Activated CD4-positive, alpha-beta T cell treated with anti-CD3 and anti-CD28 coated beads, Interleukin-2, amount 50 U/mL, for 16 hours (primary cell): ENCODE data around the gene PCDHGA4.
"Not testable (repeated sequence)": the region's sequence is repeated elsewhere in the genome, so short reads cannot be mapped to it uniquely, and the experiment has no call there.

Experiments used
- DNase-seq: peaks from one replicate; pipeline ENCODE4 v3.0.0-alpha.2; 2020

The PCDHGA4 gene

DNA sequence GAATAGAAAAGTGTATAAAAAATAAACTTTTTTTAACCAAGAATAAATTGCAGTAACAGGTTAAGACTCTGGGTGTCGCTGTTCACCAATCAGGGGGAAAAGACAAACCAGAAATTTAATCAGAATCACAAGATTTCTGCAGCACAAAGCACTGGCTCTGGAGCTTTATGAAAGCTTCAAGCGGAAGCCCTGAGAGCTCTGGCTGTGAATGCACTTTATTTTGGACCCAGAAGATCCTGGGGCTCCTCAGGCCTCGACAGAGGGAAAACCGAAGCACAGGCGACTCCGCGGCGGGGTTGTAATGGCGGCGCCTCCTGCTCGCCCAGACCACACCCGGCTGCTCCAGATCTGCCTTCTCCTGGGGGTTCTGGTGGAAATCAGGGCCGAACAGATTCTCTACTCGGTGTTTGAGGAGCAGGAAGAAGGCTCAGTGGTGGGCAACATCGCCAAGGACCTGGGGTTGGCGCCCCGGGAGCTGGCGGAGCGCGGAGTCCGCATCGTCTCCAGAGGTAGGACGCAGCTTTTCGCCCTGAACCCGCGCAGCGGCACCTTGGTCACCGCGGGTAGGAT, at the start of gene PCDHGA4:
PCDHGA4 (plus strand) TSS at position 122 of the 570 bp plus-strand sequence; CDS start at position 209, 87 bp downstream.
- DNase-seq = no peak

DNA sequence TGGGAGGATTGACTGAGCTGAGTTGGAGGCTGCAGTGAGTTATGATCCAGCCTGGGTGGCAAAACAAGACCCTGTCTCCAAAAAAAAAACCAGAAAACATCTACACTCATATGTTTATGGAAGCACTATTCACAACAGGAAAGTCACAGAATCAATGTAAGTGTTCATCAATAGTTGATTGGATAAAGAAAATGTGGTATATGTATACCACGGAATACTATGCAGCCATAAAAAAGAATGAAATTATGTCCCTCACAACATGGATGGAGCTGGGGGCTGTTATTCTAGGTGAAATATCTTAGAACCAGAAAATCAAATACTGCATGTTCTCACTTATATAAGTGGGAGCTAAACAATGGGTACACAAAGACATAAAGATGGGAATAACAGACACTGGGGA, 48.2 kb upstream of the PCDHGA4 start:
- no peak for DNase-seq

DNA sequence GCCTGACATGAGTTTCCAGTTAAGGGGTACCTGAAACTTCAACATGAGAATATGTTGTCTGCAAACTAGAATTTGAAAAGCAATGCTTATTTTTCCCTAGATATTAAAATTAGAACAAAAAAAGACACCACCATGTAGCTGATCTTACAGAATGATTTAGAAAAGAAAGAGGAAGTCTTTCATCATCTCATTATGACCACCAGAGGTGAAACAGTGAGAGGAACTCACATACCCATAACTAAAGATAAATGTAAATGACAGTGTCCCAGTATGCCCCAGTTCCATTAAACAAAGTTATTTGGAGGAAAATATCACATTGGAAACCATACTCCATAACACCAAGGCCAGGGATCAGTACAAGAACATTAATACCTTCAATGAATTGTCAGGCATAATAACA, 41.1 kb upstream of the PCDHGA4 start:
- no peak for DNase-seq

DNA sequence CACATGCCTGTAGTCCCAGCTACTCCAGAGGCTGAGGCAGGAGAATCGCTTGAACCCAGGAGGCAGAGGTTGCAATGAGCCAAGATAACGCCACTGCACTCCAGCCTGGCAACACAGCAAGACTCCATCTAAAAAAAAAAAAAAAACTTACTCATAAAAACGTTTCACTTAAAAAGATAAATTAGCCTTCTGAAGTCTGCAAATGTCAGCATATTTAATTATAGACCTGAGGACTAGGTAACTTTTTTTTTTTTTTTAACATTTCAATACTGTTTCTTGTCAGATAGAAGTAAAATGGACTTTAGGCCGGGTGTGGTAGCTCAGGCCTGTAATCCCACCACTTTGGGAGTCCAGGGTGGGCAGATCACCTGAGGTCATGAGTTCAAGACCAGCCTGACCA, 37.9 kb upstream of the PCDHGA4 start:
- DNase-seq = not testable (repeated sequence)

DNA sequence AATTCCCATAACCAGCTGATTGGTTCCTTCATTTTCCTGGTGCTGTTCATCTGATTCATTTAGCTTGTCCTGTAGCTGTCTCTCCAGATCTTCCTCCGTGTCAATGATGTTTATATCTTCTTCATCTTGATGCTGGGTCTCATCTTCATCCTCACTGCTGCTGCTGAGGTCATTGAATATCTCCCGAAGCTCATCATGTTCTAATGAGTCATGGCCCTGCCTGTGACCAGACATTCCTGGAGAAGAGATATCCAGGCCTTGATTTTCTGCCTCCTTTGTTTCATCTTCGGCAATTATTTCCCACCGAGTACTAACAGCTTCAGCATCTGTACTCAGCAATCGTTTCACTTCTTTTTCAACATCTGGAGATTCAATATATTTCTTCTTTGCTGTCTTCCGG, 35.6 kb upstream of the PCDHGA4 start:
- no peak for DNase-seq

DNA sequence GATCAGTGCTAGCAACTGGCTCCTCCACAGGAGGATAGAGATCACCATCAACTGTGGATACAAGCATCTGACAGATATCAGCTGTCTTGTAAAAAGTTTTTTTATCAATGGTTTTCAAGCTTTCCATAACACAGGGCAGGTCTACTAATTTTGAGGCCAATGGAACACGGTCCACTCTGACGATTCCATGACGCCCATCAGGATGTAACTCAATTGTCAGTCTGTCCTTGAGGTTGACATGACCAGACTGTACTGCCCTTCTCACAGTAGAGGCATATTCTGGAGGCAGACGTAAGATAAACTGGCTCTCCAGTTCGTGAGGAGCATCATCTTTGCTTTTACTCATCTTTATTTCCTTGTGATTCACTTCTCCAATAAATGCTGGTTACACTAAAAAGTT, 35.1 kb upstream of the PCDHGA4 start:
- DNase-seq = no peak

DNA sequence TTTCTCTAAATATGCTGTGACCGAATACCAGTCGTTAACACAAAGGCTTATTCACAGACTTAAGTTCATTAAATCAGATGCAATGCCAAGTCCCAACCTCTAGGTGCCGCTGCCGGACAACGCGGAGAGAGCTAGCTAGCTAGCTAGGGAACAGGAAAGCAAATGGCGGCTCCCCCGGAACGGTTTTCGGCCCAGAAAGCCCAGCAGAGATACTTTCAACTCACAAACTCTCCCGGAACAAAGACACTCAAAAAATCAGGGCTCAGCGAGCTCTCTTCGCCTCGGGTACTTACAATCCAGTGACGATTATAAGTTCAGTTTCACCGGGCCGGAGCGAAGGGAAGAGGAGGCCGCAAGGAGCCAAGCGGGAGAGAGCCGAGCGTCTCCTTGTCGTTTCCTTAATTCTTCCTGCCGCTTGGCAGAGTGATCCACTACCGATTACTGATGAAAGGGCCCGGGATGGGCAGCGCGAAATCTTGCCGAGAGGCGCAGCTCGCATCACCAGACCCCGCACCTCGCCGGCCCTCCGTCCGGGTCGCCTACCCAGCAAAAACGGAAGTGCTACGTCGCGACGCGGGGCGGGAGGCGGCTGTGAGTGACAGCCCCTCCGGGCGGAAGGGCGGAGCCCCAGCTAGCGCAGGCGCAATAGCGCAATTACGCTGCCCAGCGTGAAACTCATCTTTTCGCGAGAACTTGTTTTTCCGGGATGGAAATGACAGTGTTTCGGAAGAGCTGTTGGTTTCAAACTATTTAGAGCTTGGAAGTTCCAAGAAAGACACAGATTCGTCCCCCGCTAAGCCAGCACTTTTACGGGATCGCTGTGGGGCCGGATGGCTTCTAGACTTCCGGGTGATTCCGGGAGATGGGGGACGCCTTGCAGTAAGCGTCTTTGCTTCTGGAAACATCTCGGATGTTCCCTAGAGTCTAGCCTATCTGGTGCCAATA, 34.3 kb upstream of the PCDHGA4 start, which contains the start of gene TAF7:
TAF7 (minus strand) TSS at position 560 of the 945 bp plus-strand sequence. CDS start 740 bp downstream, outside the sequence.
- DNase-seq = peak; percentile 93

DNA sequence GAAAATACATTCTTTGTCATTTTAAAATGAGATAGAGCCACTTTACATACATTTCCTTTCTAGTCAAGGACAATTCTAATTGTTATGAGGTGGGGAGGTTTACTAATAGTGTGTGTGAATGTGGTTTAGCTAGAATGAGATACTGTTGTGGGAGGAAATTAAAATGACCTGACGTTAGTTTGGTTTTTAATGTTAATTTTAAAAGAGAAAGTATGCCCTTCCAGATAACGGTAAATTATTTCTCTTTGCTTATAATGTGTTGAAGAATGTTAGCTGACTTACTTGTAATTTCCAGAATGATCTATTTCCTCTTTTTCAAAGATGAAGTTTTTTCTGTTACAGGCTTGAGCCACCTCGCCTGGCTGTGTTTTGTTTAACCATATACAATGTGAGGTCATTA, 32.6 kb upstream of the PCDHGA4 start:
- DNase-seq = no peak

DNA sequence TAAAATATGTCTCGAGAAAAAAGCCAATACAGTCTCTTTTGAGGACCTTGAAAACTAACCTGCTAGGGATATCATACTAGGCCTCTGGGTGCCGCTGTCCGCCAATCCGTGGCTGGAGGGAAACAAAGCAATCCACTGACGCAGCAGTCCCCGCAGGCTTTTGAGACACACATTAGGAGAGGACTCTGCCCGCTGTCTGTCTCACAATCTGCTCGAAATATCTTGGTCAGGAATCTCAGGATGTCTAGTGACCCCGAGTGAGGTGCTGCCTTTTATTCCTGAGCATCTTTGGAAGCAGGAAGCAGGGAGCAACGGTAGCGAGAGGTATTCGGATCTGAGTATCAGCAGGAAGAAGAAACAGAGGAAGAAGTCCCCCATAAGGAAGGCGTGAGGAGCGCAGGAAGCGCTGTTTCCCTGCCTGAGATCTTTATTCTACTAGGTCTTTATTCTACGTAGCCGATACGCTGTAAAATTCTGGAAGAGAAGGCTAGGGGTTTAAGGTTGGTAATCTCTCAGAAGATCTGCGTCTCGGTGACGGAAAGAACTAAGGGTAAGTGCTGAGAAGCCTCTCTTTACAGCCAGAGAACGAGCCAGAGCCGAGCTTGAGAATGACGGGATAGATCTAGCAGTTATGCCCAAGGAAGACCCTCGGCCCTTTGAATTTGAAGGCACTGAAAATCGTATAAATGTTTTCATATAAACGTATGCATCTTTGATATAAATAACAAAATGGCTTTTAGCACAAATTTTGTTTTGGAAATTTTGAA, 28.6 kb upstream of the PCDHGA4 start:
- DNase-seq = peak; percentile 60

DNA sequence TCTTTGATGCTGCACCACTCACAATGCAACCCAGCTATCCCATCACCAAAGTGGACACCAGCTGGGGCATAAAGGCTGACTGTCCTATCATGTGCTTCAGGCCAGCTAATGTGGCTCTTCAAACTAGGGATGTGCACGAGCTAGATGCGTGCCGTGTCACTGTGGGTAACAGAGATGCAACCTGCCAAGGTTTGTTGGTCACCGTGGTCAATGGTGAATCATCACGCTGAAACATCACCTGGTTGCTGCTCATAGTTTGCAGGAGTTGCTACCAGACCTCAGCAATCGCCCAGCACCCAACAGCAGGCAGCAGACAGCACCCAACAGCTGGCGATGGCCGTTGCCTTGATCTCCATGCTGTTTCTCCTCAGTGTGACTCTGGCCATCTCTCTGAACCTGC, 26.6 kb upstream of the PCDHGA4 start:
- DNase-seq = no peak

DNA sequence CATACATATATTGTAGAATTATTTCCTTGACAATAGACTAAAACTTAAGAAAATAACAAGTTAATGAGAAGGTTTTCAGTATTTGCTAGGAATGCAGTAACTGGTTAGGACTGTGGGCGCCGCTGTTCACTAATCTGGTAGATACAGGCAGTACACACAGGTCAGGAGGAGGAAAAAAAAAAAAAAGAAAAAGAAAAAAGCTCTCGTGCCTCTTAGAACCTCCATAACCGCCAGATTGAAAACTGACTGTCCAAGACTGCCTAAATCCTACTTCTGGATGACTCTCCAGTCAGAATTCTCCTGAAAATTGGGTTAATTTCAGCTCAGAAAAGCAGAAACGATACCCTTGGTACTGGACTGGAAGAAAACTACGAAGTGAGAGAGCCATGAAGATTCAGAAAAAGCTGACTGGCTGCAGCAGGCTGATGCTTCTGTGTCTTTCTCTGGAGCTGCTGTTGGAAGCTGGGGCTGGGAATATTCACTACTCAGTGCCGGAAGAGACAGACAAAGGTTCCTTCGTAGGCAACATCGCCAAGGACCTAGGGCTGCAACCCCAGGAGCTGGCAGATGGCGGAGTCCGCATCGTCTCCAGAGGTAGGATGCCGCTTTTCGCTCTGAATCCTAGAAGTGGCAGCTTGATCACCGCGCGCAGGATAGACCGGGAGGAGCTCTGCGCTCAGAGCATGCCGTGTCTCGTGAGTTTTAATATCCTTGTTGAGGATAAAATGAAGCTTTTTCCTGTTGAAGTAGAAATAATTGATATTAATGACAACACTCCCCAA, 24.3 kb upstream of the PCDHGA4 start, which contains the start of gene PCDHGA1:
PCDHGA1 (plus strand) TSS at position 216 of the 782 bp plus-strand sequence.
- DNase-seq = no peak

DNA sequence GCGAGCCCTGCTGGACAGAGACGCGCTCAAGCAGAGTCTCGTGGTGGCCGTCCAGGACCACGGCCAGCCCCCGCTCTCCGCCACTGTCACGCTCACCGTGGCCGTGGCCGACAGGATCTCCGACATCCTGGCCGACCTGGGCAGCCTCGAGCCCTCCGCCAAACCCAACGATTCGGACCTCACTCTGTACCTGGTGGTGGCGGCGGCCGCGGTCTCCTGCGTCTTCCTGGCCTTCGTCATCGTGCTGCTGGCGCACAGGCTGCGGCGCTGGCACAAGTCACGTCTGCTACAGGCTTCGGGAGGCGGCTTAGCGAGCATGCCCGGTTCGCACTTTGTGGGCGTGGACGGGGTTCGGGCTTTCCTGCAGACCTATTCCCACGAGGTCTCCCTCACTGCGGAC, 22.2 kb upstream of the PCDHGA4 start:
- DNase-seq = not testable (repeated sequence)

DNA sequence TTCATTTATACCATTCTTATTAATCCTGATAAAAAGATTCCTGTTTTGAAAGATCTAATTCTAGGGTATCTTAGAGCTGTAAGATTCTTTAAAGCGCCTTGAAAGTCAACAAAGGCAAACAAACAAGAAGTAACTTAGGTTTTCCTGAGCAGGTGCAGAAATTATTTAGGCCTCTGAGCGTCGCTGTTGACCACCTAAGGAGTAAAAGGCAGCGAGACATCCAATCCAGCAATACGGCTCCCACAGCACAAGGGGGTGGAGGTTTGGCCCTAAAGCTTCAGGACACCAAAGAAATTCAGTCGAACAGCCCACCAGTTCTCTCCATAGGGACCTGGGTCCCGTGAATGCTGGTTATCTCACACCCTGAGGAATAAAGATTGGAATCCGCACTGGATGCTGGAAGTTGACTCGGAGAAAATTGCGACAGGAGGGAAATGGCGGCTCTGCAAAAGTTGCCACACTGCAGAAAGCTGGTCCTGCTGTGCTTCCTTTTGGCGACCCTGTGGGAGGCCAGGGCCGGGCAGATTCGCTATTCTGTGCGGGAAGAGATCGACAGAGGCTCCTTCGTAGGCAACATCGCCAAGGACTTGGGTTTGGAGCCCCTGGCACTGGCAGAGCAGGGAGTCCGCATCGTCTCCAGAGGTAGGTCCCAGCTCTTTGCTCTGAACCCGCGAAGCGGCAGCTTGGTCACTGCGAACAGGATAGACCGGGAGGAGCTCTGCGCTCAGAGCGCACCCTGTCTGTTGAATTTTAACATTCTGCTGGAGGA, 16.1 kb upstream of the PCDHGA4 start, which contains the start of gene PCDHGA2:
PCDHGA2 (plus strand) TSS at position 223 of the 769 bp plus-strand sequence.
- peak; percentile 24 for DNase-seq

DNA sequence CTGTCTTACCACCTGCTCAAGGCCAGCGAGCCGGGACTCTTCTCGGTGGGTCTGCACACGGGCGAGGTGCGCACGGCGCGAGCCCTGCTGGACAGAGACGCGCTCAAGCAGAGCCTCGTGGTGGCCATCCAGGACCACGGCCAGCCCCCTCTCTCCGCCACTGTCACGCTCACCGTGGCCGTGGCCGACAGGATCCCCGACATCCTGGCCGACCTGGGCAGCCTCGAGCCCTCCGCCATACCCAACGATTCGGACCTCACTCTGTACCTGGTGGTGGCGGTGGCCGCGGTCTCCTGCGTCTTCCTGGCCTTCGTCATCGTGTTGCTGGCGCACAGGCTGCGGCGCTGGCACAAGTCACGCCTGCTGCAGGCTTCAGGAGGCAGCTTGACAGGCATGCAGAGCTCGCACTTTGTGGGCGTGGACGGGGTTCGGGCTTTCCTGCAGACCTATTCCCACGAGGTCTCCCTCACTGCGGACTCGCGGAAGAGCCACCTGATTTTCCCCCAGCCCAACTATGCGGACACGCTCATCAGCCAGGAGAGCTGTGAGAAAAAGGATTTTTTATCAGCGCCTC, 14.0 kb upstream of the PCDHGA4 start:
- not testable (repeated sequence) for DNase-seq

DNA sequence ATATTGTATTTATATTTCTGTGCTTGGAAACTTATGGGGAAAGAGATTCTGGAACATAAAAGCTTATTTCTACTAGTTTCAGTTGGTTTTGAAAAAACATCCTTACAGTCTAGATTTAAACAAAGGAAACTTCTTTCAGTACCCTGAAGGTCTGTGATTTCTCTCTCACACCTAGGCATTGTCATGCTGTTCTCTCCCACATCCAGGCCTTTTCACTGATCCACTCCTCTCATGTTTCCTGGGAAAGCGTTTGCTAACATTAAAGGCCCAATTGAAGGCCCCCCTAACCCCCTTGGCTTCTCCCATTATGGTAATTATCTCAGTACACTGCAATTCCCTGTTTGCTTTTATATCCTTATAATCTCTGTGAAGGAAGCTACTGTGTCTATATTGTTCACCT, 12.0 kb upstream of the PCDHGA4 start:
- DNase-seq = no peak

DNA sequence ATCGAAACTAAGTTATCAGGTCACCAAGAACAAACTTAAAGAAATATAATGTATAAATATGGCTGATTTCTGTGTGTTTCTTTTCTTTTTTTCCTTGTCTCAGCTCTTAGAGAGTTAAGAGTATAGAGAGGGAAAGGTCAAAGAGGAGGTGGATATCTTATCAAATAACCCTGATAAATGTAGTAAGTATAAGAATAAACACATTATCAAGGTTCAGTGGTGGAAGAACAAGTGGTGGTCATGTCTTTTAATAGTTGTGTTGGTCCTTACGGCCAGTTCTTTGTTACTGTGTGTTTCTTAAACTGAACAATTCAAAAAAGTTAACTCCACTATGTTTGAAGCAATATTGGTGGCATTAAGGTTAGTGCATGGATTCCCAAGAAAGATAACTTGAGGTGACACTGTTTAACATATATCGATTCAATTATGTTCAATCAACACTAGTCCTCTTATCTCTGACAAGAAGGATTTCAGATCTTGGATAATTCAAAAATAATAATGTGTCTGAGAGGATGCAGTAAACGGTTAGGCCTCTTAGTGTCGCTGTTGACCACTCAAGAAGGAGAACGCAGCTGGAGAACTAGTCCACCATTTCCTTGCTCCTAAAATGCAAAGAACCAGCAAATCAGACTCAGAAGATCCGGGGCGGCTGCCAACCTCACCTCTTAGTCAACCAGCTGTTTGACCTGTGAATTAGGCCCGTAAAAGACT, 11.4 kb upstream of the PCDHGA4 start, which contains the start of gene PCDHGA3:
PCDHGA3 (plus strand) TSS at position 588 of the 711 bp plus-strand sequence. CDS start 205 bp downstream, outside the sequence.
- no peak for DNase-seq

DNA sequence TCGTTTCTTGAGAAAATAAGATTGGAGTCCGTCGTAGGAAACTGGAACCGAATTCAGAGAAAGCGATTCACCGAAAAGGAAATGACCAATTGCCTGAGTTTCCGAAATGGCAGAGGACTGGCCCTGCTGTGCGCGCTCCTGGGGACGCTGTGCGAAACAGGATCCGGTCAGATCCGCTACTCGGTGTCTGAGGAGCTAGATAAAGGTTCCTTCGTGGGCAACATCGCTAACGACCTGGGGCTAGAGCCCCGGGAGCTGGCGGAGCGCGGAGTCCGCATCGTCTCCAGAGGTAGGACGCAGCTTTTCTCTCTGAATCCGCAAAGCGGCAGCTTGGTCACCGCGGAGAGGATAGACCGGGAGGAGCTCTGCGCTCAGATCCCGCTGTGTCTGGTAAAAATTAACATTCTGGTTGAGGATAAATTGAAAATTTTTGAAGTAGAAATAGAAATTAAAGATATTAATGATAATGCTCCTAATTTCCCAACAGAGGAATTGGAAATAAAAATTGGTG, 10.8 kb upstream of the PCDHGA4 start:
- no peak for DNase-seq

DNA sequence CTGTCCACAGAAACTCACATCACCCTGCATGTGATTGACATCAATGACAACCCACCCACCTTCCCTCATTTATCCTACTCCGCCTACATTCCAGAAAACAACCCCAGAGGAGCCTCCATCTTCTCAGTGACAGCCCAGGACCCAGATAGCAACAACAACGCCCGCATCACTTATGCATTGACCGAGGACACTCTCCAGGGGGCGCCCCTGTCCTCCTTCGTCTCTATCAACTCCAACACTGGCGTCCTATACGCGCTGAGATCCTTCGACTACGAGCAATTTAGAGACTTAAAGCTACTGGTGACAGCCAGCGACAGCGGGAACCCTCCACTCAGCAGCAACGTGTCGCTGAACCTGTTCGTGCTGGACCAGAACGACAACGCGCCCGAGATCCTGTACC, 9.5 kb upstream of the PCDHGA4 start:
- DNase-seq = no peak

DNA sequence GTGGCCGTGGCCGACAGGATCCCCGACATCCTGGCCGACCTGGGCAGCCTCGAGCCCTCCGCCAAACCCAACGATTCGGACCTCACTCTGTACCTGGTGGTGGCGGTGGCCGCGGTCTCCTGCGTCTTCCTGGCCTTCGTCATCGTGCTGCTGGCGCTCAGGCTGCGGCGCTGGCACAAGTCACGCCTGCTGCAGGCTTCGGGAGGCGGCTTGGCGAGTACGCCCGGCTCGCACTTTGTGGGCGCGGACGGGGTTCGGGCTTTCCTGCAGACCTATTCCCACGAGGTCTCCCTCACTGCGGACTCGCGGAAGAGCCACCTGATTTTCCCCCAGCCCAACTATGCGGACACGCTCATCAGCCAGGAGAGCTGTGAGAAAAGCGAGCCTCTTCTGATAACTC, 8.8 kb upstream of the PCDHGA4 start:
- DNase-seq = not testable (repeated sequence)
